Diencephalon (tissue), 1 donor: Measurements from ENCODE around the gene FA2H. TPM values are rescaled to one million over a fixed set of nuclear protein-coding genes. Genes with fewer than 3 reads are reported as not detected.

Experiments used
- total RNA-seq: library from RNA; depleted of rRNA; stranded (reverse); fragments of >200 nt; gene quantifications from one replicate; pipeline ENCODE4 v1.2.3, GENCODE V29; 2014

Gene FA2H, protein sequence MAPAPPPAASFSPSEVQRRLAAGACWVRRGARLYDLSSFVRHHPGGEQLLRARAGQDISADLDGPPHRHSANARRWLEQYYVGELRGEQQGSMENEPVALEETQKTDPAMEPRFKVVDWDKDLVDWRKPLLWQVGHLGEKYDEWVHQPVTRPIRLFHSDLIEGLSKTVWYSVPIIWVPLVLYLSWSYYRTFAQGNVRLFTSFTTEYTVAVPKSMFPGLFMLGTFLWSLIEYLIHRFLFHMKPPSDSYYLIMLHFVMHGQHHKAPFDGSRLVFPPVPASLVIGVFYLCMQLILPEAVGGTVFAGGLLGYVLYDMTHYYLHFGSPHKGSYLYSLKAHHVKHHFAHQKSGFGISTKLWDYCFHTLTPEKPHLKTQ
- total RNA-seq, result 0.23 TPM

DNA sequence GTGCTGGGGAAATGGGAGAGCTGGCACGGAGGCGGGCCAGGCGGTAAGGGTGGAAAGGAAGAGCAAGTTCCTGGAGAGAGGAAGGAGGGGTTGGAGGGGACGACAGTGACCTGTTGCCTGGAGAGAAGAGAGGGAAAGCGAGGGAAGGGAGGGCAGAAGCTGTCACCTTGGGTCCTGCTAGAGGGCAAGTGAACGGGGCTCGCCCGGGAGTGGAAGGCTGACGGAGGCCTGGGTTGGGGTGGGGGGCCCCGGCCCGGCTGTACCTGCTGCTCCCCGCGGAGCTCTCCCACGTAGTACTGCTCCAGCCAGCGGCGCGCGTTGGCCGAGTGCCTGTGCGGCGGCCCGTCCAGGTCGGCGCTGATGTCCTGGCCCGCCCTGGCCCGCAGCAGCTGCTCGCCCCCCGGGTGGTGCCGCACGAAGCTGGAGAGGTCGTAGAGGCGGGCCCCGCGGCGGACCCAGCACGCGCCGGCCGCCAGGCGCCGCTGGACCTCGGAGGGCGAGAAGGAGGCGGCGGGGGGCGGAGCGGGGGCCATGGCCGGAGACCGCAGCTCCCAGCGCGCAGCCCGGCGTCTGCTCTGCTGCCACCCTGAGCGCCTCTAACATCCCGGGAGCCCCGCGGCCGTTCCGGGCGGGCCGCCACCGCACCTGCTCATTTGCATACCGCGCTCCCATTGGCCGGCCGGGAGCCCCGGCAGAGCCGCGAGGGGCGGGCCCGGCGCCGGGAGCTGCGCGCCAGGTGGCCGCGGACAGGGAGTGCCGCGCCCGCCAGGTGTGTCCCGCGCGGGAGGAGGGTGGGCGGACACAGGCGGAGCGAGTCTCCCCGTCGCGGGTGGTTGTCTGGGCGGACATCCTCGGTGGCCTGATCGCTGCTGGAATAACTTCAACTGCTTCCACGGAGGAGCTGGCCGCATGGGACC, at the start of gene FA2H:
Gene FA2H (minus strand): TSS at position 598 of the 917 bp plus-strand sequence. CDS start 65 bp downstream, at position 533.

DNA sequence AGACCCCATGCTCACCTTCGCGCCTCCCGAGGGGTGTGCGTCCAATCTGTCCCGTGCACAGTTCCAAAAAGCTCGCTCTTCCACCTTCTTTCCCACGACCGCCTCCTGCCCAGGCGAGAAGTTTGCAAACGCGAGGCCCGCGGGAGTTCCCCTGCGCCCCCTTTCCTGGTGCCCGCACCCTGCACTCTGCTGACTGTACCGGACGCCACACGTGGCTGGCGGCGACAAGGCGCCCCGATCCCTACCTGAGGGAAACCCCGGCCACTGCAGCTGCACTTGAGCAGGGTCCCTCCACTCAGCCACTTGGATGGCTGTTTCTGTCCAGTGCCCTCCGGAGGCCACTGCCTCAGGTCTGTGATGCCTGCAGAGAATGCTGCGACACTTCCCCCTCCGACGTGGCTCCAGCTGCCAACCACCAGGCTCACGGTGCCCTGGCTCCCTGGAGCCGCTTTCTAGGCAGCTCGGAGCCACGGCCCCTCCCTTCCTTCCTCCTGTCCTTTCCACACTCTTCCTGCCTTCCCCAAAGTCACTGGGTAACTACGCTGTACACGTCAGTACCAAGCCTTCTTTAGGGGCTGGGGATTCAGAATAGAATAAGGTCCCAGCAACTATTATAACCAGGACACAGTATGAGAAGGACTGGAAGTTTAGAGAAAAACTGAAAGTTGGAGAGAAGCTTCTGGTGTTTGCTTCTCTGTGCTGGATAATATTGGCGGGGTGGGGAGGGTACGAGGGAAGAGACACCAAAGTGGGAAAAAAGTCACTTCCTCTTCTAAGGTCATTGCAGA, 74.0 kb downstream of the FA2H start, which contains the start of gene MLKL:
Gene MLKL (minus strand): TSS at position 425 of the 788 bp plus-strand sequence. CDS start 5,105 bp downstream, outside the sequence.

DNA sequence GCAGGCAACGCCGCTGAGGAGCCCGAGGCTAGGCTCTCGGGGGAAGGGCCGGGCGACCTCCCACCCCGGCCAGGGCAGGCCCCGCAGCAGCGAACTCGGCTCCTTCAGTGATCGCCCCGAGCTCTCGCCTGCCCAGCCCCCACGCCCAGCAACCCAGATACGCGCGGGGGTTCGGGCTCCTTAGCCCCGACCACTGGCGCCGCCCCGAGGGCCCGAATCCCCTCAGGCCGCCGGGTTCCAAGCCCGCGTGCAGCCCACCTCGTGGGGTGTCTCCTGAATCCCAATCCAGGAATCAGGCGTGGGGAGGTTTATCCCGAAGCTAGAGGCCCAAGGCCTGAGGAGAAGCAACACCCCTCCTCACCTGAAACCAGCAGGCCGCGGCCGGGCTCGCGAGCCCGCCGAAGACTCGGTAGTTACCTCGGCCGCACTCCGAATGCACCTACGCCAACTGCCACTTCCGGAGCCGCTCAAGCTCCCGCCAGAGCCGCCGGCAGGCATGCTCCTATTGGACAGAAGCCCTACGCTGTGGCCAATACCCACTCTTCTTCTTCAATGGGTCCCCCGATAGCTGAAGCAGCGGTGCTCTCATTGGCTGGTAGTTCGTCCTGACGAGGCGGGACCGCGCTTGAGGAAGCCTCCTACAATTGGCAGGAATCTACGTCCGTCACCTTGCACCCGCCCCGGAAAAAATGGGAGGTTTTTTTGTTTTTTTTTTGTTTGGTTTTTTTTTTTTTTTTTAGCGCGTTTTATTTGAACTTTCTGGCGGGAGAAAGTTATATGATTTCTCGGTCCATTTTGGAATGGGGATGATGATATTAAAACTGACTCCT, 108.0 kb downstream of the FA2H start, which contains the start of gene RFWD3:
Gene RFWD3 (minus strand): TSS at position 453 of the 830 bp plus-strand sequence. CDS start 5,428 bp downstream, outside the sequence.

Other genes starting within 250 kb of the FA2H start
- 118 TPM for gene GLG1, start 167.7 kb downstream of the FA2H start, total RNA-seq
- 11.3 TPM for gene RFWD3, start 107.9 kb downstream of the FA2H start, total RNA-seq
- gene MLKL, start 74.0 kb downstream of the FA2H start, total RNA-seq, result 1.6 TPM
- gene WDR59, start 210.3 kb upstream of the FA2H start, total RNA-seq, result 28.6 TPM
- 26.8 TPM for gene ZNRF1, start 224.2 kb upstream of the FA2H start, total RNA-seq